NB4 (cell line): ENCODE results near the gene SCARB2.
"Not testable (repeated sequence)": the region's sequence is repeated elsewhere in the genome, so short reads cannot be mapped to it uniquely, and the experiment has no call there.

Source experiments
- DNase-seq: peaks from one replicate; pipeline ENCODE4 v3.0.0; 2010; ENCODE audit warnings: low read depth
- H3K4me3 ChIP-seq: one replicate; pipeline ENCODE4 v1.5.1; 2011; ENCODE audit warnings: mild to moderate bottlenecking, low read depth, low read length, moderate library complexity
- MYC ChIP-seq: IDR thresholded peaks from 2 replicates; pipeline ENCODE4 v1.6.1; 2011; ENCODE audit warnings: low read depth, low read length
- POLR2A ChIP-seq: IDR thresholded peaks from 2 replicates; pipeline ENCODE4 v1.6.1; 2011; ENCODE audit warnings: mild to moderate bottlenecking; ENCODE audit not compliant: insufficient read length; ENCODE audit errors: extremely low read depth
- TF ChIP-seq, protein P1 (sequence below): IDR thresholded peaks from one replicate; pipeline ENCODE4 v1.5.1; 2012; ENCODE audit warnings: low read depth, low read length
- TF ChIP-seq, protein P2 (sequence below): IDR thresholded peaks from 2 replicates; pipeline ENCODE4 v1.6.1; 2011; ENCODE audit warnings: low read depth, low read length

Gene SCARB2

DNA sequence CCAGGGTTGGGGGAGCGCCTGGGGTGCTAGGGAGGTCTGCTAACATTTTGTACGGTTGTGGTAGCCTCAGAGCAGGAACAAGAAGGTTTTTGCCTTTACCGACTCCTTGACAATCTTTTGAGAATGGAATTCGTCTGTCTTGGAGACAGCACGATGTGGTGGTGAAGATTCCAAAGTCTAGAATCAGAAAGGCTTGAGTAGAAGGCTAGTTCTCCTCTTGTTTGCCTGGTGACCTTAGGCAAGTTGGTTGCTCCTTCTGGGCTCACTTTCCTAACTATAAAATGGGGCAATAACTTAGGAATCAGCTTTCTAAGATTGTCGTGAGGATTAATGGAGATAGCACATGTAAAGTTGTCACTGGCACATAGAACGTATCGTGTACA, 38.6 kb upstream of the SCARB2 start:
- H3K4me3 ChIP-seq: no peak overlapping the region
- DNase-seq: no peak
- TF ChIP-seq, protein P1, sequence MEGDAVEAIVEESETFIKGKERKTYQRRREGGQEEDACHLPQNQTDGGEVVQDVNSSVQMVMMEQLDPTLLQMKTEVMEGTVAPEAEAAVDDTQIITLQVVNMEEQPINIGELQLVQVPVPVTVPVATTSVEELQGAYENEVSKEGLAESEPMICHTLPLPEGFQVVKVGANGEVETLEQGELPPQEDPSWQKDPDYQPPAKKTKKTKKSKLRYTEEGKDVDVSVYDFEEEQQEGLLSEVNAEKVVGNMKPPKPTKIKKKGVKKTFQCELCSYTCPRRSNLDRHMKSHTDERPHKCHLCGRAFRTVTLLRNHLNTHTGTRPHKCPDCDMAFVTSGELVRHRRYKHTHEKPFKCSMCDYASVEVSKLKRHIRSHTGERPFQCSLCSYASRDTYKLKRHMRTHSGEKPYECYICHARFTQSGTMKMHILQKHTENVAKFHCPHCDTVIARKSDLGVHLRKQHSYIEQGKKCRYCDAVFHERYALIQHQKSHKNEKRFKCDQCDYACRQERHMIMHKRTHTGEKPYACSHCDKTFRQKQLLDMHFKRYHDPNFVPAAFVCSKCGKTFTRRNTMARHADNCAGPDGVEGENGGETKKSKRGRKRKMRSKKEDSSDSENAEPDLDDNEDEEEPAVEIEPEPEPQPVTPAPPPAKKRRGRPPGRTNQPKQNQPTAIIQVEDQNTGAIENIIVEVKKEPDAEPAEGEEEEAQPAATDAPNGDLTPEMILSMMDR: no peak
- TF ChIP-seq MYC: no peak
- no peak for TF ChIP-seq POLR2A
- TF ChIP-seq, protein P2, sequence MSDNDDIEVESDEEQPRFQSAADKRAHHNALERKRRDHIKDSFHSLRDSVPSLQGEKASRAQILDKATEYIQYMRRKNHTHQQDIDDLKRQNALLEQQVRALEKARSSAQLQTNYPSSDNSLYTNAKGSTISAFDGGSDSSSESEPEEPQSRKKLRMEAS: no peak

DNA sequence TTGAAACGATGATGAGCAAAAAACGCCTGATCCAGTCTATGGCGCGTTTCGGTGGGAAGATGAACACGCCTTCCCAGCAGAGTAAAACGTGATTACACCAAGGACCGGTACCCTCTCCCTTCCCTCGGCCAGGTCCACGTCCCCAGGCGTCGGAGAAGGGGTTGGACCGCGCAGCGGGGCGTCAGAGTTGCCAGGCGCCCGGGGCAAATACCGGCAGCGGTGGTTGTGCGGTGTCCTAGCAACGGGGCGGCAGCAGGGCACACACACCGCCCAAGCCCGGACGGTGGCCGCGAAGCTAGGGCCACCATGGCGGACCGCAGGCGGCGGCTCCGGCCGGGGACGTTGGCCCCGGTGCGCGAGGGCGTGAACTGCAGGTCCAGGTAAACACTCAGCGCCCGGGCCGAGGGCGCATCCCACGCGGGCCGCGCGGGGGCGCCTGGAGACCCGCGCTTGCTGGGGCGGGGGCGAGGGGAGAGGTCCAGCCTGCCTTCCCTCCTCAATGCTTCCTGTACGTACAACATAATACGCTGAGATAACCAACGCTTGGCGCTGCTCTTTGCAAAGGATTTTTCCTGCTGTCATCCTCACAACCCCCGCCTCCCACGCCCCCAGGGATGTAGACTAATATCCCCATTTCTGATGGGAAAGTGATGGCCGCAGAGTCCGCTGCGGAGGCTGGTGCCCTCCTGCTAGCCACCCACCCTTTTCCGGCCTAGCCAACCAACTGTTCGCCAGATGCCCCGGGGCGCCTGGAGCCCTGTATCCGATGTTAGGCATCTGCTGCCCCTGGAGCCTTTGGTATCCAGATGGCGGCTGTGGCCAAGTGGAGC, 38.0 kb upstream of the SCARB2 start, which contains the start of gene FAM47E:
Gene FAM47E, plus strand, starts transcription at position 281 of the 830 bp plus-strand sequence. Its CDS starts 26 bp downstream, at position 307.
- no peak for TF ChIP-seq POLR2A
- TF ChIP-seq, protein P1: peak; percentile 41
- no peak within 1 kb of the TSS for H3K4me3 ChIP-seq
- DNase-seq: peak; percentile 40

DNA sequence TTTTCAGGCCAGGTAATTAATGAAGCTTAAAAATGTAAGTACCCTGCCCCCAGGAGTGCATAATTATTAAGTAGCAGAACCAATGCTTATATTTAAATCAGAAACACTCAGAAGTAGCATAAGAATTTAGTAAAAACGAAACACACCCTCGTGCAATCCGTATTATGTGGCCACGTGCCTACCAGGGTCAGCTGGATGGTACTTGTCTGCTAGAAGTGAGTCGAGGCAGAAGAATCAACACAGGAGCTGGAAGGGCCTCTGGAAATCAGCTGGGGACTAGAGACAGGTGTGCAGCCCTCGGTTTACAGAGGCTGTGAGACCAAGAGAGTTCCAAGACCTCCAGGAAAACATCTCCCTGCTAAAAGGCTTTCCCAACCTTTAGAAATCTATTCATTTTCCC, 37.3 kb upstream of the SCARB2 start:
- DNase-seq: no peak
- TF ChIP-seq MYC (no peak), POLR2A (no peak)
- TF ChIP-seq, protein P1: no peak
- TF ChIP-seq, protein P2: no peak
- H3K4me3 ChIP-seq: no peak overlapping the region

DNA sequence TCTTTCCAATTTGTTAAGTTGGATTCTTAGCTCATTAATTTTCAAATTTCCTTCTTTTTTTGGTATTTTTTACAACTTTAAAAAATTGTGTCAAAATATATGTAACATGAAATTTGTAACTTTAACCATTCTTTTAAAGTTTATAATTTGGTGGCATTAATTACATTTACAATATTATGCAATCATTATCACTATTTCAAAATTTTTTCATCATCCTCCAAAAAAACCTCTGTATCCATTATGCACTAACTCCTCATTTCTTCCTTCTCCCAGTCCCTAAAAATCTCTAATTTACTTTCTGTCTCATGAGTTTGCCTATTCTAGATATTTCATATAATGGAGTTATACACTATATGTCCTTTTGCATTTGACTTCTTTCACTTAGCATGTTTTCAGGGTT, 33.2 kb upstream of the SCARB2 start:
- no peak for DNase-seq
- TF ChIP-seq, protein P2: no peak
- TF ChIP-seq MYC (no peak), POLR2A (no peak)
- no peak overlapping the region for H3K4me3 ChIP-seq

DNA sequence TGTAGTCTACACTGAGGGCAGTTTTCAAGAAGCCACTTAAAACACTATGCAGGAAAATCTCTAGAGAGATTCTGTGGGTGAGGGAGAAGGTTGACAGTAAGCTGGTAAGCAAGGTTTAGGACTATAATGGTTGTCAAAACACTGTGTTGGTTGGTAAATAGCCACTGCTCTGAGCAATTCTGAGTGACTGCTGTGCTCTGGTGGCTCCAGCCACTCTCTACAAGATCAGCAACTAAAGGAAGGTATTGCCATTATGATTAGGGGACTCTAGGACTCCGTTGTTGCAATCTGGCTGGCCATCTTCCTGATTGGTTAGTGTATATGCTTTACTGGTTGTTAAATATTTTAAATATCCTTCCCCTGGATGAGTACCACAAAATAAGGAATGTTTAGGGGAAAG, 32.4 kb upstream of the SCARB2 start:
- TF ChIP-seq, protein P2: no peak
- no peak for TF ChIP-seq MYC
- H3K4me3 ChIP-seq: no peak overlapping the region
- DNase-seq: no peak

DNA sequence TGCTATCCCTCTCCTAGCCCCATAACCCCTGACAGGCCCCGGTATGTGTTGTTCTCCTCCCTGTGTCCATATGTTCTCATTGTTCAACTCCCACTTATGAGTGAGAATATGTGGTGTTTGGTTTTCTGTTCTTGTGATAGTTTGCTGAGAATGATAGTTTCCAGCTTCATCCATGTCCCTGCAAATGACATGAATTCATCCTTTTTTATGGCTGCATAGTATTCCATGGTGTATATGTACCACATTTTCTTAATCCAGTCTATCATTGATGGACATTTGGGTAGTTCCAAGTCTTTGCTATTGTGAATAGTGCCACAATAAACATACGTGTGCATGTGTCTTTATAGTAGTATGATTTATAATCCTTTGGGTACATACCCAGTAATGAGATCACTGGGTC, 30.3 kb upstream of the SCARB2 start:
- H3K4me3 ChIP-seq, DNase-seq: not testable (repeated sequence)

DNA sequence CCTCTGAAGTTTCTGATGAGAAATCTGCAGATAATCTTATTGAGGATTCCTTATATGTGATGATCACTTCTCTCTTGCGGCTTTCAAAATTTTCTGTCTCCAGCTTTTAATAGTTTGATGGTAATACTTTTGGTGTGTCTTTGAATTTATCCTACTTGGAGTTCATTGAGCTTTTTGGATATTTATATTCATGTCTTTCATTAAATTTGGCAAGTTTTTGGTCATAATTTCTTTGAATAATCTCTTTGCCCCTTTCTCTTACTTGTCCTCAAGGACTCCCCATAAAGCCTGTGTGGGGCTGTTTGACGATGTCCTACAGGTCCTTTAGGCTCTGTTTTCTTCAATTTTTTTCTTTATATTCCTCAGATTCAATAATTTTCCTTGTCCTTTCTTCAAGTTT, 26.6 kb upstream of the SCARB2 start:
- DNase-seq: no peak
- H3K4me3 ChIP-seq: no peak overlapping the region
- TF ChIP-seq, protein P1: no peak
- TF ChIP-seq, protein P2: no peak
- TF ChIP-seq POLR2A (no peak), MYC (no peak)
